Liver (tissue), 3 donors: ENCODE data around the gene P3H2.

ENCODE experiments used
- ATF3 ChIP-seq: IDR thresholded peaks from 2 replicates; pipeline ENCODE4 v1.6.1; 2016; ENCODE audit warnings: antibody characterized with exemption
- GABPA ChIP-seq, 2 donors: IDR thresholded peaks in 1 of 2; conservative IDR thresholded peaks in 1 of 2; 2 replicates each; pipeline ENCODE4 v1.6.1; 2016; ENCODE audit warnings: antibody characterized with exemption in 2 of 2, mild to moderate bottlenecking in 1 of 2, moderate library complexity in 1 of 2
- RAD21 ChIP-seq, 2 donors: IDR thresholded peaks; 2 replicates each; pipeline ENCODE4 v1.6.1; 2016; ENCODE audit warnings: antibody characterized with exemption in 2 of 2, mild to moderate bottlenecking in 2 of 2
- TAF1 ChIP-seq: conservative IDR thresholded peaks from 2 replicates; pipeline ENCODE4 v1.6.1; 2016; ENCODE audit warnings: antibody characterized with exemption, mild to moderate bottlenecking
- TF ChIP-seq, protein P1 (sequence below): fragments of 150-350 bp; IDR thresholded peaks from 2 replicates; pipeline ENCODE4 v1.5.1; 2017; ENCODE audit warnings: improper control_type of control experiment, low read depth, low read length; ENCODE audit not compliant: missing input control
- donor health status: healthy.
- donor health status: healthy.

GRCh38 chr3:189936201-189936945 is 184.3 kb downstream of the P3H2 start:
- TF ChIP-seq GABPA (IDR thresholded peaks at IDR 0.05 in 1 of 2, conservative IDR thresholded peaks at IDR 0.05 in 1 of 2) (no peak), RAD21 (IDR thresholded peaks at IDR 0.05) (no peak), TAF1 (no peak), ATF3 (no peak)
- TF ChIP-seq, protein P1, sequence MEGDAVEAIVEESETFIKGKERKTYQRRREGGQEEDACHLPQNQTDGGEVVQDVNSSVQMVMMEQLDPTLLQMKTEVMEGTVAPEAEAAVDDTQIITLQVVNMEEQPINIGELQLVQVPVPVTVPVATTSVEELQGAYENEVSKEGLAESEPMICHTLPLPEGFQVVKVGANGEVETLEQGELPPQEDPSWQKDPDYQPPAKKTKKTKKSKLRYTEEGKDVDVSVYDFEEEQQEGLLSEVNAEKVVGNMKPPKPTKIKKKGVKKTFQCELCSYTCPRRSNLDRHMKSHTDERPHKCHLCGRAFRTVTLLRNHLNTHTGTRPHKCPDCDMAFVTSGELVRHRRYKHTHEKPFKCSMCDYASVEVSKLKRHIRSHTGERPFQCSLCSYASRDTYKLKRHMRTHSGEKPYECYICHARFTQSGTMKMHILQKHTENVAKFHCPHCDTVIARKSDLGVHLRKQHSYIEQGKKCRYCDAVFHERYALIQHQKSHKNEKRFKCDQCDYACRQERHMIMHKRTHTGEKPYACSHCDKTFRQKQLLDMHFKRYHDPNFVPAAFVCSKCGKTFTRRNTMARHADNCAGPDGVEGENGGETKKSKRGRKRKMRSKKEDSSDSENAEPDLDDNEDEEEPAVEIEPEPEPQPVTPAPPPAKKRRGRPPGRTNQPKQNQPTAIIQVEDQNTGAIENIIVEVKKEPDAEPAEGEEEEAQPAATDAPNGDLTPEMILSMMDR, result no peak
